CD4-positive, alpha-beta T cell treated with Interleukin-6 at 100 ng/mL for 8 hours (primary cell): ENCODE data around the gene PLEKHH1.
"Not testable (repeated sequence)": the region's sequence is repeated elsewhere in the genome, so short reads cannot be mapped to it uniquely, and the experiment has no call there.

Experiments
- DNase-seq: peaks from one replicate; pipeline ENCODE4 v3.0.0-alpha.2; 2020; ENCODE audit warnings: mixed read lengths, low spot score

The PLEKHH1 gene

DNA sequence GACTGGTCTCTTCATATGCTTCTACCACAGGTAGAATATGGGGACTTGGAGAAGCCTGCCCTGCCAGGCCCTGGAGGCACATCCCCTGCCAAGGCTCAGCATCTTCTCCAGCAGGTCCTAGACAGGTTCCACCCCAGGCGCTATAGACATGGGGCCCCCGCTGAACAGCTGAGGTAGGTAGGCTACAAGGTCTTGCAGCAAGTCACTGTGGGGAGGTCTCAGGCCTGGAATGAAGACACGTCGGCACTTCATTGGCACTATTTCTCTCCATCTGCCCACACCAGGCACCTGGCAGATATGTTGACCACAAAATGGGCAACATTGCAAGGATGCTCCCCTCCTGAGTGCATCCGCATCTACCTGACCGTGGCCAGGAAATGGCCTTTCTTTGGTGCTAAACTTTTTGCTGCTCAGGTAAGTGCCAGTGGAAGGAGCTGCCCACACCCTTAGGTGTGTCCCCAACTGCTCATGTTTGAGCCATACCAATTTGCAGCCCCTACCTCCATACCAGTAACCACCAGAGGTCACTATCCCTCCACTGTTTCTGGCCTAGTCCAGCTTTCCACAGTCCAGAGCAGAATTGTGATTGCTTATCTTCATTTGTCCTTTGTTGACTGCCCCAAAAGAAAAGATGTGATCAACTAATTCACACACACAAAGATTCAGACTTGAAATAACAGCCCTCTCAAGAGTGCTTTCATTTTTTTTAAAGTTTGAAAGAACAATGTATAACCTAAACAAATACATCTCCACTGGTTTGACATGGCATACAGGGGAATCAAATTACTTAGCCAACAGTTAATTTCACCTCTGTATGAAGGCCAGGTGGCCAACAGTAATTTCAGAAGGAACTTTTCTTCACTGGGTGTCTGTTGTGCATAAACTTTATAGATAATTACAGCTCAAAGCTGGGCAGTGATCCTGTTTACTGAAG is 50.9 kb downstream of the PLEKHH1 start:
- peak; percentile 33 for DNase-seq

DNA sequence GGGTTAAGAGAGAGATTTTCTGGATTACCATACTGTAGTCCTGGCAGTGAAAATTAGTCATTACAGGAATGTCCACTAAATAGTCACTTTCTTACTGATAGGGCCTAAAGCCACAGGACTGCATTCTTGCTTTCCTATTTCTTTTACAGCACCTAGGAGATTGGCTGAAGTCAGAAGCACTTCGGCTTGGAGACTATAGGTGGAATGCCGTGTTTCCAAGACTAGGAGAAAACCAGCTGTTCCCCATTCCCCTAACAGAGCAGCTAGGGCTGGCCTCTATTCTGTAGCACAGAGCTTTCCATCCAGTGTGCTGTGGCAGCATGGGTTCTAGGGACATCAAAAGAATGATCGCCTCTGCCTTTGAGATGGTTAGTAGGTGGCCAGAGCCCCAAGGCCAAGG is 51.9 kb downstream of the PLEKHH1 start:
- DNase-seq = no peak

DNA sequence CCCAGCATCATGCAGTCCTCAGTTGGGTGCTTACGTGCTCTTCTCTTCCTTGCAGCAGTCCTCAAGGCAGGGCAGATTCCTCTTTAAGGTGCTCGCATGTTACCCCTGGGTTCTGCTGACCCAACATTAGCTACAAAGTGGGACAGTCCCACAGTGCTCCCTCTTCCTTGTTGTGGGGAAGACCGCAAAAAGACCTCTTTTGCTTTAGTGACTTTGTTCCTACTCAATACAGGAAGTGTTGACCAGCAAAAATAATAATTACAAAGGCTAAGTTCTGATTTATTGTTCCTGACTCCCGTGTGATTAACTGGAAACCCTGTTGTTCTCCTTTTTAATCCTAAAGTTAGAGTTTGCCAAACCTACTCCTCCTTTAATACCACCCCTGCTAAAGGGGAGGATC is 53.3 kb downstream of the PLEKHH1 start:
- DNase-seq = no peak

DNA sequence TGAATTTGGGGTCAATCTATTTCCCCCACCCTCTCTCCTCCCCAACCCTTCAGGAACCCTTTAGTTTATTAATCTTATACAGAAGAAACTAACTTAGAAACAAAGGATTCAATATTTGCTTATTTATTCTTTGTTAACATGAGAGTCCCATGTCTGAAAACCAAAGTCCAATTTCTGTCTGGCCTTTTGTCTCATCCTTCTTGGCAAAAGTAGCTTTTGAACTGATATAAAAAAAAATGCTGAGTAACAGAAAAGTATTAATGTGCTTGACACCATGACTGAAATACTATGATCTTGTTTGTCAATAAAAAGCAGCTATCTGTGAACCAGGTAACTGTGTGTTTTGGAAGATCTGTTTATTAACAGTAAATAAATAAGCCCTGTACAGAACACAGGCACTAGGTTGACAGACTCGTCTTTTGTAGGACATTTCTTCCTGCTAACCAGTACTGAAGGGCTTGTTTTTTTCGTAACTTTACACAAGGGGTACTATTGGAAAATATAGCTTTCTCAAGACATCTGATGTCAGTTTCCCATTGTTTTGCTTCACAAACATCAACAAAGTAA is 56.2 kb downstream of the PLEKHH1 start:
- no peak for DNase-seq

DNA sequence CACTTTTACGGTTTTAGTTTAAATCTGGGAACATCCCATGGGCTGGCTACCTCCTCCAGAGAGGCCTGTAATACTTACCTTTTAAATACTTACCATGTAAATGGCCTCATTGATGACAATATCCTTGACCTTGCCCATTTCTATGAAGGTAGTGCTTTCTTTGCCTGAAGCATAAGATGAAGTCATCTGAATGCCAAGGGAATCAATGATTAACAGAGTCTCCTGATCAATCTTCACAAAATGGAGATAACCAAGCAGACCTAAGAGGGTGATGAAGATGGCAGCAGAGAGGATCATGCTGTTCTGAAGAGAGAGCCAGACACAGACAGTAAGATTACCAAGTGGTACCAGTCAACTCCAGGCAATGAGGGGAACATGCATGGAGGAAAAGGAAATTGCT is 60.6 kb downstream of the PLEKHH1 start:
- DNase-seq = not testable (repeated sequence)

DNA sequence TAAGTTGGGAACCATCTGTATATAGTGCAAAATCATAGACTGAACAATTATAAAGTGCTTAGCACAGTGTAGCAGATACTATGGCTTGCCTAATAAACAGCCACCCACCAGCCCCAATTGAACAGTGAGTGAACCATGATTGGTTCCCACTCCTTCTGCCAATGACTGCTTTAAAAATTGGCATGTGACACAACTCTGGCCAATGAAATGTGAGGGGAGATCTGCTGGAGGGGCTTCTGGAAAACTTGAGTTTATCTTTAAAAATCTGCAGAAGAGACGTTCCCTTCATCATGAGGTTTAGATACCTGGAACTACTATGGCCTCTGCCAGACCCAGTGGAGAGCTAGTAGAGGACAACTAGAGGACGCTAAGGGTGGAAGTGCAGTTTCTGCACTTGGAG is 62.3 kb downstream of the PLEKHH1 start:
- DNase-seq = no peak

DNA sequence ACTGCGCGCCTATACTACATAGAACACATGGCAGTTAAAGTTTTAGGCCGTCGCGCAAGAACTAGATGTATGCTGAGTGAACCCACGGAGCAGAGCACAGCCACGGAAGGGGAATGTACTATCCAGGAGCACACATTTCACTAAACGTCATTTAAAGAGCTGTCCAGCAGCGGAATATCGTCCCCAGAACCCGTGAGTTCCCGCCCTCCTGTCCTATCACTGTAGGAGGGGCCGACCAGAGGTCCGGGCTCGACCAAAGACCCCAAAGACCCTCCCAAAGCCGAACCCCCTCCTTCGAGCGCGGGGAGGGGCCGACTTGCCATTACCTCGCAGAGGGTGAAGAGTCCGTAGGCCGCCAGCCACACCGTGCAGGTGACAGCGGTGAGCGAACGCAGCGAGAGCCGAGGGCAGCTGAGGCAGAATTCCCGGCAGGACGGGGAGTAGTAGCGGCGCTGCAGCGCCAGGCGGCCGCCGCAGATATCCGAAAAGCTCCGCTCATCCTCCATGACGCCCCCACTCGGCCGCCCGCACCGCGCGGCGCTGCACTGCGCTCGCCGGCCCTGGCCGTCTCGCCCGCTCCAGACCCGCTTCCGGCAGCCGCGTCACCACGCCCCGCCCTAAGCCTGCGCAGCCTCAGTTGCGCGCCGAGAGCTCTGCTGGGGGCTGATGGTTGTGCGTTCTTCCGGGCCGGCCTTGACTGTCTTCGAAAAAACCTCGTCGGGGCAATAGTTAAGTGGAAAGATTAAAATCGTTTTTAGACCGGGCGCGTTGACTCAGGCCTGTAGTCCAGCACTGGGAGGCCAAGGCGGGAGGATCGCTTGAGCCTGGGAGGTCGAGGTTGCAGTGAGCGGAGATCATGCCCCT is 66.8 kb downstream of the PLEKHH1 start, which contains the start of gene PIGH:
Gene PIGH (minus strand): TSS at position 571 of the 864 bp plus-strand sequence. CDS start 65 bp downstream, at position 506.
- peak; percentile 91 for DNase-seq

DNA sequence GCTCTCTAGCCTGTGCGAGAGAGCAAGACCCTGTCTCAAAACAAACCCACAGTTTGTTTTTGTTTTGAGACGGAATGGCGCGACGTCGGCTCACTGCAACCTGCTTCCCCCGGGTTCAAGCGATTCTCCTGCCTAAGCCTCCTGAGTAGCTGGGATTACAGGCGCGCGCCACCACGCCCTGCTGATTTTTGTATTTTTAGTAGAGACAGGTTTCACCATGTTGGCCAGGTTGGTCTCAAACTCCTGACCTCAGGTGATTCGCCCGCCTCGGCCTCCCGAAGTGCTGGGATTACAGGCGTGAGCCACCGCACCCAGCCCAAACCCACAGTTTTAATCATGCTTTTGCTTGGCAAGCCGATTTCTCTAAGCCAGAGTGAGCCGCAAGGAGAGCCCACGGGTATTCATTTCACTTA is 67.5 kb downstream of the PLEKHH1 start:
- DNase-seq = not testable (repeated sequence)

DNA sequence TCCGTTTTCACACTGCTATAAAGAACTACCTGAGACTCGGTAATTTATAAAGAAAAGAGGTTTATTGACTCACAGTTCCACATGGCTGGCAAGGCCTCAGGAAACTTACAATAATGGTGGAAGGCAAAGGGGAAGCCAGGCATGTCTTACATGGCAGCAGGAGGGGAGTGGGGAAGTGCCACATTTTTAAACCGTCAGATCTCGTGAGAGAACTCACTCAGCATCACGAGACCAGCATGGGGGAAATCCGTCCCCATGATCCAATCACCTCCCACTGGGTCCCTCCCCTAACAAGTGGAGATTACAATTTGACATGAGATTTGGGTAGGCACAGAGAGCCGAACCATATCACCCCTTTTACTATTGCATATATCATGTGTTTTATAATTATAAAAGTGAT is 69.0 kb downstream of the PLEKHH1 start:
- no peak for DNase-seq

DNA sequence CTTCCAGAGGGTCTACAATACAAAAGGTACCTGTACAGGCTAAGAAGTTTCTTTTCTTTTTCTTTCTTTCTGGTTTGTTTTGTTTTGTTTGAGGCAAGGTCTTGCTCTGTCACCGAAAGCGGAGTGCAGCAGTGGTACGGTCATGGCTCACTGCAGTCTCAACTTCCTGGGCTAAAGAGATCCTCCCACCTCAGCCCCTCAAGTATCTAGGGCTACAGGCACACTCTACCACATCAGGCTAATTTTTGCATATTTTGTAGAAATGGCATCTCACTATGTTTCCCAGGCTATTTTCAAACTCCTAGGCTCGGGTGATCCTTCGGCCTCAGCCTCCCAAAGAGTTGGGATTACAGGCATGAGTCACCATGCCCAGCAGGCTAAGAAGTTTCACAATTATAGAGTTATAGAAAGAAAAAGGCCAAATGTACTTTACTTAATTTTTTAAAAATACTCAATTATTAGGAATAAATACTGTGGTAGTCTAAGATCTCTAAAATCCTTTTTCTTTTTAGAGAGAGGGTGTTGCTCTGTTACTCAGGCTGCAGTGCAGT is 70.0 kb downstream of the PLEKHH1 start:
- no peak for DNase-seq

DNA sequence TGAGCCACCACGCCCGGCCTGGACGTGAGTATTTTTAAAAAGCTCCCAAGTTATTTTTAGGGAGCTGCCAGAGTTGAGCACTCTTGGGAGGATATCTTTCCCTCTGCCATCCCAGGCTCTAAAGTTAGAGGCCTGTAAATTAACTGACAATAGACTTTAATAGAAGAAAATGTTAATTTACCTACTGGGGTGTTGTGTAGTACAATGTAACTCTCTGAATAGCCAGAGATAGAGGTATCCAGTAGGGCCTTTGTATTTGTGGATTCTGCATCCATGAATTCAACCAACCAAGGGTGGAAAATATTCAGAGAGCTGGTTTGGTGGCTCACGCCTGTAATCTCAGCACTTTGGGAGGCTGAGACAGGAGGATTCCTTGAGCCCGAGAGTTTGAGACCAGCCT is 74.6 kb downstream of the PLEKHH1 start:
- no peak for DNase-seq

DNA sequence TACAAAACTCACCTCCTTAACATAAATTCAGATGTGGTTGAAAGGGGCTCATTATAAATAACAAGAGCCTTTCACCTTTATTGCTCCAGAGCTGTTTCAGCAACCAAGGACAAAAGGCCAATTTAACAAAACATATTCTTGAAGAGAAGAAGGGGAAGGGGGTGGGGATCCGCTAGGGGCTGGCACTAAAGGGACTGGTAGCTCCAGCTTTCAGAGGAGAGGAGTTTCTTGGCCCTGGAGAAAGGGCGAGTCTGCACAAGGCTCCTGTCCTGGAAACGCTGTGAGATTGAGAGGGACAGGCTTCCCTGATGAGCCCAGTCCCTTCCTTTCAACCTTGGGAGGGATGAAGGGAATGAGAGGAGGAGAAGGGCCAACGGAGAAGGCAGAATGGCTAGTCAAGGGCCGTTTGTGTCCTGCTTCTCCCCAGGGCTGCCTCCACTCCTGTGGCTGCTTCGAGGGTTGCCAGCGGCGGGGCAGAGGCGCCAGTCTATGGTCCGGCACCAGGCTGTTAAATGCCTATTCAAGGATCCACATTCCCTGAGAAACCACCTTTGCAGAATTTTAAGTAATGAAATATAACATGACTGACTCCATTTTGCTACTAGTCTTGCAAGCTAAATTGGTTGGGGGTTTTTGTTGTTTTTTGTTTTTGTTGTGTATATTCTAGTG is 76.7 kb downstream of the PLEKHH1 start:
- DNase-seq = no peak

DNA sequence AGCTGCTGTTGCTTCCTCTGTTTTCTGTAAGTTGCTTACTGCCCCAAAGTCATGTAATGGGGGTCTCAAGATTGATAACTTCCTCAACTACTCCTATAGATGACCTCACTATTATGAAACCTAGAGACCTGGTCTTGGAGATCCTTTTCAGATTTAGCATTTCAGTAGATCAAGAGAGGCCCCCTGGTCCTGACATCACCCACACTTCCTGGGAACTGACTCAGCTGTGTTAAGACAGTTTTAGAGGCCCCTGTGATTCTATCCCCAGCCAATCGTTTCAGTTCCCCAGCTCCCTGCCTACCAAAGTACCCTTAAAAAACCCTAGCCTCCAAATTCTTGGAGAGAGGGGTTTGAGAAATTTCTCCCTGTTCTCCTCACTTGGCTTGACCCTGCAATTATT is 77.4 kb downstream of the PLEKHH1 start:
- DNase-seq = no peak

DNA sequence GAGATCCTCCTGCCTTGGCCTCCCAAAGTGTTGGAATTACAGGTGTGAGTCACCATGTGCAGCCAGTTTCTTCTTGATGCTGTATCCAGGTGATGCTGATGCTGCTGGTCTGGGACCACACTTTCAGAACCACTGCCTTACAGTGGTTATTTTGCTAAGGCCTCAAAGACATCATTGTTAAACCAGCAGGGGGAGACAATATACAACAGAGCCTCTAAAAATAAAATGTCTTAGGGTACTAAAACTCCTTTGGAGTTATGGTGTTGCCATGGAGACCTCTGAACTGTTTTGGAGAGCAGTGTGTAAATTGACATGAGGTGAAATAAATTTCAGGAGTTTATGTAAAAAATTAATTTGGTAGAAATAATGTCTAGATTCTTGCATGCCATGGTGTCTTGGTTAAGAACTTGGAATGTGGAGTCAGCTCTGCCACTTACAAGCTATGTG is 85.5 kb downstream of the PLEKHH1 start:
- peak; percentile 59 for DNase-seq

DNA sequence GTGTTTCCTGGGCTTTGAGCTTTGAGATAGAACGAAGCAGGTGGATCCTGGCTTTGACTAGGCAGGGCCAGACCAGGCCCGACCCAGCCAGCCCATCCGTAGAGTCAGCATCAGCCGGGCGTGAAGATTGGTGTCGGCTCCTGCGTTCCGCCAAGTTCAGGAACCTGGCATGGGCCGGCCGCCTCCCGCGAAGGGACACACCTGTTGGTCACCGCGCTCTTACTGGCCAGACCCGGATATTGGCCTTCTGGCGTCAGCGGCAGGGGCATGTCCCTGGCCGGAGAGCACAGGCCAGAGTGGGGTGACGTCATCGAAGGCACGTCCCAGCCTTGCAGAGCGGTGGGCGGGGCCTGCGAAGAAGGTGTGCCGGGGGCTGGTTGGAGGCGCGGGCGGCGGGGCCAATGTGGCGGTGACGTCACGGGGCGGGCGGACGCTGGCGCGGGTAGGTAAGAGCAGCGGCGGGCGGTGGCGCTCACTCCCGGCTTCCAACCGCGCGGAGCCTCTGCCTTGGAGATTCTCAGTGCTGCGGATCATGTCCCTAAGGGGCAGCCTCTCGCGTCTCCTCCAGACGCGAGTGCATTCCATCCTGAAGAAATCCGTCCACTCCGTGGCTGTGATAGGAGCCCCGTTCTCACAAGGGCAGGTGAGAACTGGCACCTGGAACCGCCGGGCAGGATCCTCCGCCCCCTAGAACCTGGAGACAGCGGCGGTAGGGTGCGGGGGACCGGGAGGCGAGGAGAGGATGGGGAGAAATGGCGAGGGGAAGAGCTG is 86.5 kb downstream of the PLEKHH1 start, which contains the start of gene ARG2:
Gene ARG2 (plus strand): TSS at position 475 of the 771 bp plus-strand sequence. CDS start 58 bp downstream, at position 533.
- peak; percentile 96 for DNase-seq

DNA sequence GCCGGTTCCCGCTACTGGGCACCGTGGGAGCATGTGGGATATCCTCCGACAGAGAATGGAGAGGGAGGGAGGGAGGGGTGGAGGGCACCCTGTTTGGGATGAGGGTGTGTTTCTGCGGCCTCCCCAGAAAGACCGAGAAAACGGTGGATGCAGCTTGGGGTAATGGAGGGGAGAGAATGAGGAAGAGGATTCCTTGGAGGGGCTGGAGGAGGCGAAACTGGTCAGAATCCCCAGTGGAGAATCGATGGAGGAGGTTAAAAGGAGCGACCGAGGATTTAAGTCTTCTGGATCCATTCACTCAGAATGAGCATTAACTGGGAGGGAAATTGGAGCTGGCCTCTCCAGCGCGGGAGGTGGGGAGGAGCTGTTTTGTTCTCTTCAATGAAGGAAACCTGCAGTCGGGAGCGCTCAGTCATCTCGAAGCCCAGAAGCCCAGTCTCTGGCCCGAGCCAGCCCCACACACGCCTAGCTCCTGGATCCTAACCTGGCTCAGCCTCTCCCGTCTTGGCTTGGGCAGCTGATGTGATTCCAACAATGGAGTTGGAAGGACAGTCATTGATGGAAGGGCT is 87.2 kb downstream of the PLEKHH1 start:
- no peak for DNase-seq

DNA sequence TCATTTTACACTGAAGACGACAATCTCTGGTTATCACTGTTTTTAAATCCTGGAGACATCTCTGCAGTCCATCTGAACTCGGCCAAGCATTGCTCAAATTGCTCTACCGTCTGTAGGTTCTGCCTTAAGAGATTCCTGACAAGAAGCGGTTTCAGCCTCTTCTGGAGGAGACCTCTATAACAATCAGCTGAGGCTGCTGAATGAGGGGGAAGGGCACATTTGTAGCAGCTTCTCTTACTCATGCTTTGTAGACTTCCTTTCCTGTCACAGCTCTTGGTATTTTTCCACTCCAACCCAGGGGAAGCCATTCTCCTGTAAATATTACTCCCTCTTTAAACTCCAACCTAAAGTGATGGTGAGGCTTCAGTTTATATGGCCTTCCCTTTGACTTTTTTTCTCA is 89.6 kb downstream of the PLEKHH1 start:
- peak; percentile 5 for DNase-seq

DNA sequence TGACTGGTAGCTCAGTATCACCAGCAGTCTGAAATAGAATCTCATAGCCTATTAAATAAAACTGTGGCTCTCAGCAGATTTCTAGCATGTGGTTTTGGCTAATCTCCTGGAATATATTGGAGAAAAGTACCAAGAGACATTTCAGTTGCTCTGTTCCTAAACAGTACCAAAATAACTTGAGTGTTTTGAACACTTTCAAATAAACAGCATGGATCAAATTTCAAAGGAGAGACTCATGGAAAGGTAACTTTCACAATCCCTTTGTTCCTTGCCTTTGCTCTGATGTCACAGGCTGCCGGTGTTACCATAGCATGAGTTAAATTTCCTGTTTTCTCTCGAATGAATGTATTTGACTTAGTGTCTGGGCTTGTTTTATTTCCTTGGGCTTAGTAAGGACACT is 90.0 kb downstream of the PLEKHH1 start:
- DNase-seq = no peak

DNA sequence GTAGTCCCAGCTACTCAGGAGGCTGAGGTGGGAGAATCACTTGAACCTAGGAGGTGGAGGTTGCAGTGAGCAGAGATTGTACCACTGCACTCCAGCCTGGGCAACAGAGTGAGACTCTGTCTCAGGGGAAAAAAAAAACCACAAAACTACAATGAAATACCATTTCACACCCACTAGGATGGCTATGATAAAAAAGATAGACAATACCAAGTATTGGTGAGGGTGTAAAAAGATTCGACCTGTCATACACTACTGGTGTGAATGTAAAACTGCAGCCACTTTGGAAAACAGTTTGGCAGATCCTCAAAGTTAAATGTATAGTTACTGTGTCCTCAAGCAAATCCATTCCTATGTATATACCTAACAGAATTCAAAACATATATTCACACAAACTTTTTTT is 93.0 kb downstream of the PLEKHH1 start:
- DNase-seq = not testable (repeated sequence)

DNA sequence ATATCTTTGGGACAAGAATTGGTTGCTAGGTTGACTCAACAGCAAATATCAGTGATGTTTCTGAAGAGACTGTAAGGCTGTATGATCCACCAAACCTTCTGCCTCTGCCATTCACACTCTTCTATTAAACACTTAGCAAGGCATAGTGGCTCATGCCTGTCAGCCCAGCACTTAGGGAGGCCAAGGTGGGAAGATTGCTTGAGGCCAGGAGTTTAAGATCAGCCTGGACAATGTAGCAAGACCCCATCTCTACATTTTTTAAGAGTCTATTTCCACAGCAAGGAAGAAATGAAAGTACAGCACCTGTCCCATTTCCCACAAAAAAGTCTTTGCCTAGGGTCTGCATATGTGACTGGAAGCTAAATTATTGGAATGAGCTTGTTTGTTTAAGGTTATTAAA is 94.4 kb downstream of the PLEKHH1 start:
- DNase-seq = no peak
